Immature natural killer cell (primary cell): ENCODE measurements around the gene NPIPA2. TPM values are rescaled to one million over a fixed set of nuclear protein-coding genes. Genes with fewer than 3 reads are reported as not detected.
"Not testable (repeated sequence)": the region's sequence is repeated elsewhere in the genome, so short reads cannot be mapped to it uniquely, and the experiment has no call there.

Experiments
- DNase-seq, 3 donors: peaks; one replicate each; pipeline ENCODE4 v3.0.0; 2022; ENCODE audit warnings: mixed read lengths in 1 of 3
- H3K27ac Mint-ChIP-seq, 6 donors: one replicate each; pipeline ENCODE4 v1.8.0; 2020; ENCODE audit warnings: mixed read lengths in 6 of 6, mild to moderate bottlenecking in 5 of 6, inconsistent platforms in 4 of 6, moderate library complexity in 3 of 6
- H3K27me3 Mint-ChIP-seq, 3 donors: one replicate each; pipeline ENCODE4 v1.8.0; 2020 to 2021; ENCODE audit warnings: low read depth in 3 of 3, mild to moderate bottlenecking in 3 of 3, mixed read lengths in 3 of 3, moderate library complexity in 3 of 3, inconsistent platforms in 1 of 3
- H3K36me3 Mint-ChIP-seq, 3 donors: one replicate each; pipeline ENCODE4 v1.8.0; 2020; ENCODE audit warnings: mixed read lengths in 3 of 3, inconsistent platforms in 2 of 3, mild to moderate bottlenecking in 2 of 3
- H3K4me1 Mint-ChIP-seq, 2 donors: one replicate each; pipeline ENCODE4 v1.8.0; 2020; ENCODE audit warnings: inconsistent platforms in 2 of 2, mild to moderate bottlenecking in 2 of 2, mixed read lengths in 2 of 2, moderate library complexity in 1 of 2
- H3K4me3 Mint-ChIP-seq, 5 donors: one replicate each; pipeline ENCODE4 v1.8.0; 2020; ENCODE audit warnings: mild to moderate bottlenecking in 5 of 5, mixed read lengths in 5 of 5, inconsistent platforms in 3 of 5, moderate library complexity in 3 of 5
- H3K9me3 Mint-ChIP-seq, 6 donors: one replicate each; pipeline ENCODE4 v1.8.0; 2020; ENCODE audit warnings: mild to moderate bottlenecking in 6 of 6, mixed read lengths in 6 of 6, inconsistent platforms in 4 of 6, moderate library complexity in 3 of 6
- polyA plus RNA-seq, 3 donors: library from polyadenylated mRNA; unstranded; fragments of 300-500 nt; fragmentation: Illumina TruSeq; gene quantifications; one replicate each; pipeline ENCODE4 v1.2.3, GENCODE V29; 2021

NPIPA2 gene
- not detected for polyA plus RNA-seq

DNA sequence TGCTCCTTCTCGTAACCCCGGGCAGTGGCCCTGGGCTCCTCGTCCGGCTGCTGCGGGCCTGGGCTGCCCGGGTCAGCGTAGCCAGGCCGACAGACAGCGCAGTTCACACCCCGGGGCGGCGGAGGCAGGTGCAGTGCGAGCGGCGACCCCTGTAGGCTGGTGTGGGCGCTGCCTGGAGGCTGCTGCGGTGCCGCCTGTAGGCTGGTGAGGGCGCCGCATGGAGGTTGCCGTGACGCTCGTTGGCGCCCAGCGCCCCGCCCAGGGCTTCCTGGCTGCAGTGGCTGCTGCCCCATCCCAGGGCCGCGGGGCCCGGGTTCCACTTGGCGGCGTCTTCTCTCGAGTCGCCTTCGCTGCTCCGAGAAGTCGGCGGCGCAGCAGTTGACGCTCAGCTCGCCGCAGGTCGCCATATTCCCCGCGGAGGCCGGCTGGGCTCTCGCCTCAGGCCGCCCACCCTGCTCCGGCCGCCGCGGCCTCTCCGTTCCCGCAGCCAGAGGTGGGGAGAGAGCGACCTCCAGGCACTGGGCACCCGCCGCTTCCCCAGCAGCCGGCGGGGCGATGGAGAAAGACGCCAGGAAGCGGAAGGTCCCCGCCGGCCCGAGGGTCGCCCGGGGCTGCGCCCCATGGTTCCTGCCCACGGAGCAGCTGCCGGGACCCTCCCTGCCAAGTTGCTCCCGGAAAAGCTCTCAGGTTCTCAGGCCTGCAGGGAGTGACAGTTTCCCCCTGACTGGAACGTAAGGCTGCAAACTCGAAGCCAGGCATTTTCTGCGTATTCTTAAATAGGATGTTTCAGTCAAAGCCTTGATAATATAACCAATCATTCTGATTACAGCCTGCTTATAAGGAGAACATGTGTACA, at the start of gene NPIPA2:
Gene NPIPA2 (plus strand): TSS at position 261 of the 856 bp plus-strand sequence. CDS start 5,533 bp downstream, outside the sequence.
- DNase-seq, H3K27ac Mint-ChIP-seq, H3K4me3 Mint-ChIP-seq, H3K9me3 Mint-ChIP-seq, H3K4me1 Mint-ChIP-seq, H3K27me3 Mint-ChIP-seq, H3K36me3 Mint-ChIP-seq: not testable (repeated sequence)

DNA sequence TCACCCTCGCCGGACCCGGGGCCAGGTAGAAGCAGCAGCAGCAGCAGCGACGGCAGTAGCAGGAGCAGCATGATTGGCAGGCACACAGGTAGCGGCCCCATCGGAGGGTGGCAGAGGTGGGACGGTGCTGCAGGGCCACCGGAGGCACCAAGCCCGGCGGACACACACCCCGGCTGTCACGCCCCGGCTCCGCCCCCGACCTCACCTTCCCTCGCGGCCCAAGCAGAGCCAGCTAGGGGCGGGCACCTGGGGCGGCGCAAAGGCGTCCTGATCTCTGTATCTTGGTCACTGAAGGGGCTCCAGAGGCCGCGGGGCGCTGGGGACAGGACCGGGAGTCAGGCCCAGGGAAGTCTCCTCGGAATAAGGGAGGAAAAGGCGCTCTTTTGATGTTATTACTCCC, 48.2 kb upstream of the NPIPA2 start, which contains the start of gene PLA2G10:
Gene PLA2G10 (minus strand): TSS at position 180 of the 400 bp plus-strand sequence. CDS start 79 bp downstream, at position 101.
- not testable (repeated sequence) for H3K4me3 Mint-ChIP-seq, H3K9me3 Mint-ChIP-seq, H3K36me3 Mint-ChIP-seq, H3K27ac Mint-ChIP-seq, H3K4me1 Mint-ChIP-seq, DNase-seq, H3K27me3 Mint-ChIP-seq

DNA sequence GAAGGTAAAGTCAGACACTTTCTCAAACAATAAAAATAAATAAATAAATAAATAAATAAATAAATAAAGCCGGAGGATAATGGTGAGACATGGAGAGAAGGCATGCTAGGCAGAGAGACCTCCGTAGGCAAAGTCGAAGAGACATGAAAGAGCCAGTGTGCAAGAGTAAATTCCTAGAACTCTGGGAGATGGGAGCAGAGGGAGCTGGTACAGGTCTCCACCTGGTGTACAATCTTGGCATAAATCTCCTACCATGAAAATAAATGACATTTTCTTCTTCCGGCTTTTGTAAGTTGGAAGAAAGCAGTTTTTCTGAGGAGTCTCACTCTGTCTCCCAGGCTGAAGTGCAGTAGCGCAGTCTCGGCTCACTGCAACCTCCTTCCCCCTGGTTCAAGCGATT, 40.5 kb upstream of the NPIPA2 start:
- not testable (repeated sequence) for H3K27me3 Mint-ChIP-seq, H3K36me3 Mint-ChIP-seq, H3K9me3 Mint-ChIP-seq

DNA sequence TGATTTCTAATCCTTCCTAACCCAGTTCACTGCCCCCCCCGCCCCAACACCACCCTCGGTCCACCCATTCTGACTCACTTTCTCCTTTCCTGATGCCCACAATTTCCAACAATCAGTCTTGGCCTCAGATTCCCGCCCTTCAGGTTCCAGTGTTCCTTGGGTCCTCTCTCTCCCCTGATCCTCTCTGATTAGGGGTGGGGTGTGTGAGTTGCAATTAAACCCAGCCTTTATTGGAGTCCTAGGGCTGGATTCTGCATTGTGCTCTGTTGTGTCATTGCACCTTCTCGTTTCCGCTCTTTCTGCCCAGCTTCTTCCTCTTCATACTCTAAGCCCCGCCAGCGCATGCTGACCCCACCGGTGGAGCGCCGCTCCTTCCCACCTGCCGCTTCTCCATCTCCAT, 39.7 kb upstream of the NPIPA2 start:
- not testable (repeated sequence) for H3K27ac Mint-ChIP-seq, H3K36me3 Mint-ChIP-seq, H3K9me3 Mint-ChIP-seq, DNase-seq, H3K4me3 Mint-ChIP-seq, H3K27me3 Mint-ChIP-seq, H3K4me1 Mint-ChIP-seq

More for the DNA sequence above, 40.5 kb upstream of the NPIPA2 start:
- not testable (repeated sequence) for H3K4me3 Mint-ChIP-seq, H3K27ac Mint-ChIP-seq, H3K4me1 Mint-ChIP-seq, DNase-seq

DNA sequence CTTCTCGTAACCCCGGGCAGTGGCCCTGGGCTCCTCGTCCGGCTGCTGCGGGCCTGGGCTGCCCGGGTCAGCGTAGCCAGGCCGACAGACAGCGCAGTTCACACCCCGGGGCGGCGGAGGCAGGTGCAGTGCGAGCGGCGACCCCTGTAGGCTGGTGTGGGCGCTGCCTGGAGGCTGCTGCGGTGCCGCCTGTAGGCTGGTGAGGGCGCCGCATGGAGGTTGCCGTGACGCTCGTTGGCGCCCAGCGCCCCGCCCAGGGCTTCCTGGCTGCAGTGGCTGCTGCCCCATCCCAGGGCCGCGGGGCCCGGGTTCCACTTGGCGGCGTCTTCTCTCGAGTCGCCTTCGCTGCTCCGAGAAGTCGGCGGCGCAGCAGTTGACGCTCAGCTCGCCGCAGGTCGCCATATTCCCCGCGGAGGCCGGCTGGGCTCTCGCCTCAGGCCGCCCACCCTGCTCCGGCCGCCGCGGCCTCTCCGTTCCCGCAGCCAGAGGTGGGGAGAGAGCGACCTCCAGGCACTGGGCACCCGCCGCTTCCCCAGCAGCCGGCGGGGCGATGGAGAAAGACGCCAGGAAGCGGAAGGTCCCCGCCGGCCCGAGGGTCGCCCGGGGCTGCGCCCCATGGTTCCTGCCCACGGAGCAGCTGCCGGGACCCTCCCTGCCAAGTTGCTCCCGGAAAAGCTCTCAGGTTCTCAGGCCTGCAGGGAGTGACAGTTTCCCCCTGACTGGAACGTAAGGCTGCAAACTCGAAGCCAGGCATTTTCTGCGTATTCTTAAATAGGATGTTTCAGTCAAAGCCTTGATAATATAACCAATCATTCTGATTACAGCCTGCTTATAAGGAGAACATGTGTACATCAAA, 38.9 kb upstream of the NPIPA2 start, which contains the start of gene NPIPA3:
Gene NPIPA3 (plus strand): TSS at position 256 of the 856 bp plus-strand sequence. CDS start 5,533 bp downstream, outside the sequence.
- not testable (repeated sequence) for H3K4me1 Mint-ChIP-seq, H3K9me3 Mint-ChIP-seq, H3K27me3 Mint-ChIP-seq, H3K27ac Mint-ChIP-seq, H3K36me3 Mint-ChIP-seq, DNase-seq, H3K4me3 Mint-ChIP-seq

DNA sequence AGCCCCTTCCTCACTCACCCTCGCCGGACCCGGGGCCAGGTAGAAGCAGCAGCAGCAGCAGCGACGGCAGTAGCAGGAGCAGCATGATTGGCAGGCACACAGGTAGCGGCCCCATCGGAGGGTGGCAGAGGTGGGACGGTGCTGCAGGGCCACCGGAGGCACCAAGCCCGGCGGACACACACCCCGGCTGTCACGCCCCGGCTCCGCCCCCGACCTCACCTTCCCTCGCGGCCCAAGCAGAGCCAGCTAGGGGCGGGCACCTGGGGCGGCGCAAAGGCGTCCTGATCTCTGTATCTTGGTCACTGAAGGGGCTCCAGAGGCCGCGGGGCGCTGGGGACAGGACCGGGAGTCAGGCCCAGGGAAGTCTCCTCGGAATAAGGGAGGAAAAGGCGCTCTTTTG, 9.1 kb upstream of the NPIPA2 start:
- not testable (repeated sequence) for H3K36me3 Mint-ChIP-seq, H3K4me1 Mint-ChIP-seq, H3K27ac Mint-ChIP-seq, H3K27me3 Mint-ChIP-seq, H3K9me3 Mint-ChIP-seq, H3K4me3 Mint-ChIP-seq, DNase-seq

DNA sequence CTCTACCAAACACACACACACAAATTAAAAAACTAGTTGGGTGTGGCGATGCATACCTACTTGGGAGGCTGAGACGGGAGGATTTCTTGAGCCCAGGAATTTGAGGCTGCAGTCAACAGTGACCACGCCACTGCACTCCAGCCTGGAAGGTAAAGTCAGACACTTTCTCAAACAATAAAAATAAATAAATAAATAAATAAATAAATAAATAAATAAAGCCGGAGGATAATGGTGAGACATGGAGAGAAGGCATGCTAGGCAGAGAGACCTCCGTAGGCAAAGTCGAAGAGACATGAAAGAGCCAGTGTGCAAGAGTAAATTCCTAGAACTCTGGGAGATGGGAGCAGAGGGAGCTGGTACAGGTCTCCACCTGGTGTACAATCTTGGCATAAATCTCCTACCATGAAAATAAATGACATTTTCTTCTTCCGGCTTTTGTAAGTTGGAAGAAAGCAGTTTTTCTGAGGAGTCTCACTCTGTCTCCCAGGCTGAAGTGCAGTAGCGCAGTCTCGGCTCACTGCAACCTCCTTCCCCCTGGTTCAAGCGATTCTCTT, 1.4 kb upstream of the NPIPA2 start:
- H3K27me3 Mint-ChIP-seq, H3K36me3 Mint-ChIP-seq, H3K4me3 Mint-ChIP-seq, H3K4me1 Mint-ChIP-seq, H3K9me3 Mint-ChIP-seq, H3K27ac Mint-ChIP-seq, DNase-seq: not testable (repeated sequence)

DNA sequence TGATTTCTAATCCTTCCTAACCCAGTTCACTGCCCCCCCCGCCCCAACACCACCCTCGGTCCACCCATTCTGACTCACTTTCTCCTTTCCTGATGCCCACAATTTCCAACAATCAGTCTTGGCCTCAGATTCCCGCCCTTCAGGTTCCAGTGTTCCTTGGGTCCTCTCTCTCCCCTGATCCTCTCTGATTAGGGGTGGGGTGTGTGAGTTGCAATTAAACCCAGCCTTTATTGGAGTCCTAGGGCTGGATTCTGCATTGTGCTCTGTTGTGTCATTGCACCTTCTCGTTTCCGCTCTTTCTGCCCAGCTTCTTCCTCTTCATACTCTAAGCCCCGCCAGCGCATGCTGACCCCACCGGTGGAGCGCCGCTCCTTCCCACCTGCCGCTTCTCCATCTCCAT, 539 bp upstream of the NPIPA2 start:
- not testable (repeated sequence) for H3K4me1 Mint-ChIP-seq, H3K27ac Mint-ChIP-seq, H3K36me3 Mint-ChIP-seq, H3K9me3 Mint-ChIP-seq, H3K27me3 Mint-ChIP-seq, H3K4me3 Mint-ChIP-seq, DNase-seq

DNA sequence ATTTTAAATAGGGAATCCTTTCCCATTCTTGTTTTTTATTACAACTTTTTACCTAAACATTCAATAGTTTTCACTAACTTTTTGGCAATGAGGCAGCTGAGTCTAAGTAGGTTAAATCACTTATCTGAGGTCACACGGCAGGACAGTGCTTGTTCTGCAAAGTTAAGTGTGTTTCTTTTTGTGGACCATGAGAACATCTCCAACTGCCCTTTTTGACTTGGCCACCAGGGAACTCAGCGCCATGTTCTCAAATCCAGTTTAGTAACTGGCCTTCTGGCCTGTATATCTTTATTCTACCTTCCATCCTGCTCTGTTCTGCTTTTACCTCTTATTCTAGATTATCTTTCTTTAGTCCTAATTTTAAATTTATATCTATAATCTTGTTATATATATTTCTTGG, 31.3 kb downstream of the NPIPA2 start:
- not testable (repeated sequence) for DNase-seq, H3K4me3 Mint-ChIP-seq, H3K27ac Mint-ChIP-seq, H3K27me3 Mint-ChIP-seq, H3K4me1 Mint-ChIP-seq, H3K36me3 Mint-ChIP-seq, H3K9me3 Mint-ChIP-seq

DNA sequence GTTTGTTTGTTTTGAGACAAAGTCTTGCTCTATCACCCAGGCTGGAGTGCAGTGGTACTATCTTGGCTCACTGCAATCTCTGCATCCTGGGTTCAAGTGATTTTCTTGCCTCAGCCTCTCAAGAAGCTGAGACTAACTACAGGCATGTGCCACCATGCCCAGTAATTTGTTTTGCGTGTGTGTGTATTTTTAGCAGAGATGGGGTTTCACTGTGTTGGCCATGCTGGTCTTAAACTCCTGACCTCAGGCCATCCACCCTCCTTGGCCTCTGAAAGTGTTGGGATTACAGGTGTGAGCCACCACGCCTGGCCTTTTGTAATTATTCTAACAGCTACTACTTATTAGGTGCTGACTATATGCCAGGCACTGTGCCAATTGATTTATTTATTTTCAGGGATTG, 33.3 kb downstream of the NPIPA2 start:
- not testable (repeated sequence) for H3K4me3 Mint-ChIP-seq, H3K36me3 Mint-ChIP-seq, H3K27ac Mint-ChIP-seq, H3K27me3 Mint-ChIP-seq, H3K4me1 Mint-ChIP-seq, DNase-seq, H3K9me3 Mint-ChIP-seq

DNA sequence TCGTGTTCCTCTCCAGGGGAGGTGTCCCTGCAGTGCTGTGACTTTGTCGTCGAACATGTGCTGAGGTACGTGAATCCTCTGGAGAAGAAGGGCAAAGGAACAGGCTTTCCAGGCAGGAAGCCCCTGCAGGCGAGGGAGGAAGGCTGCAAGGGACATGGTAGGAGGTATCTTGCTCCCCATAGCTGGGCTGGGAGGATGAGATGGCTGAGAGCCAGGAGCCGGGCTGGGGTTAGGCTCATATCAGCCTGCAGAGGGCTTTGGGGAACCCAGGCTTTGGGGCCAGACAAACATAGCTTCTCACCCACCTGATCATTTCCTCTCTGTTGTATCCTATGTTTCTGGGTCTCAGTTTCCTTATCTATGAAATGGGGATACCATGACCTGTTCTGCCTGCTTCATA, 34.4 kb downstream of the NPIPA2 start:
- not testable (repeated sequence) for H3K27ac Mint-ChIP-seq, H3K4me1 Mint-ChIP-seq, DNase-seq

DNA sequence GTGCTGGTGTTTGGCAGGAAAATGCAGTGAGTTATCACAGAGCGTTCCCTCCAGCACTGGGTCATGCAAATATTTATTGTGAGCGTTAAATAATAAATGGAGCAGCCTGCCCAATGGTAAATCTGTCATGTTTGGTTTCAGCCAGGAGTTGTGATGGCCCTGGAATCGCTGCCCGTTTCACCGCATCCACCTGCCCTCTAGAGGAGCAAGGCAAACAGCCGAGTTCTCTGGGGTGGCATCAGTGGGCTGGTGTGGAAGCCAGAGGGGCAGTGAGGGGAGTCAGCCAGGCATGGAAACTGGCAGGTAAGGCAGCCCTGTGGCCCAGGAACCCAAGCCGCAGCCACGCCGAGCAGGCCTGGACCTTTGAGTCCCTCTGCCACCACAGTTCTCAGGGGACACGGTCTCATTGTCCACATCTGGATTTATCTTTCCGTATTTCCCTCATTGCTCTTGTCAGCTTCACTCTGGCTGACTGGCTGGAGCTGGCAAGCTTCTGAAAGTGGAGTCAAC, 37.1 kb downstream of the NPIPA2 start:
- not testable (repeated sequence) for H3K27me3 Mint-ChIP-seq, DNase-seq

More for the DNA sequence above, 34.4 kb downstream of the NPIPA2 start:
- not testable (repeated sequence) for H3K36me3 Mint-ChIP-seq, H3K9me3 Mint-ChIP-seq, H3K4me3 Mint-ChIP-seq, H3K27me3 Mint-ChIP-seq

DNA sequence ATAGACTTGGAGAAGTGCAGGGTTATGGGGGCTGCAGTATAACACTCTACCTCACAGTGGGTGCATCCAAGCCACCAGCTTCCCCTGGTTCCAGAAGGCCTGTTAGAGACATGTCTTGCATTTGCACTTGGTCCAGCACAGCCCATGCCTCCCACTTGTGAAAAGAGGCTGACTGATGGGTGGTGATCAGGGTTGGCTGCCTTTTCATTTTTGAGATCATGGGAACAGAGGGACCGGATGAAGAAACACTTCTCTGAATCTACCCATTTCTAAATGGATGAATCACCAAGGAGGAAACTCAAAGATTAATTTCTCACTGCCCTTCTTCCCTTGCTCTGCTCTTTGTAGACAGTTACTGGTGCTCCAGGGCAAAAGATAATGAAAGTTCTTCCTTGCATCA, 43.8 kb downstream of the NPIPA2 start:
- not testable (repeated sequence) for H3K27ac Mint-ChIP-seq, H3K9me3 Mint-ChIP-seq, H3K27me3 Mint-ChIP-seq, H3K4me3 Mint-ChIP-seq, DNase-seq, H3K36me3 Mint-ChIP-seq, H3K4me1 Mint-ChIP-seq

More for the DNA sequence above, 37.1 kb downstream of the NPIPA2 start:
- H3K27ac Mint-ChIP-seq, H3K9me3 Mint-ChIP-seq, H3K4me3 Mint-ChIP-seq, H3K36me3 Mint-ChIP-seq, H3K4me1 Mint-ChIP-seq: not testable (repeated sequence)

DNA sequence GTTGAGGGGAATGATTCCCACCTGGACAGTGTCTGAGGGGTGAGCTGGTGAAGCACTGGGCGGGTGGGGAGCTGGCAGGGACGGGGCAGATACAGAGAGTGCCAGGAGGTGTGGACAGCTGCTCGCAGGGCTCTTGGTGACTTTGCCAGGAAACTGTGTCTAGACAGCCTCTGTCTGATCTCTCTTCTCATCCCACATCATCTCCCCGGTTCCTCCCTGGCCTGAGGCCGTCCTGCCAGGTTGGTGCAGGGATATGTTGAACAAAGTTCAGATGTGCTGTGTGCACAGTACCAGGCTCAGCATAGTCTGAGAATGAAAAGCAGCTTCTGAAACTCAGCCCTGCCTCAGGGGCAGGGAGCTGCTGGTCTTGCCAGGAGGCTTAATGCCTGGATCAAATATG, 47.2 kb downstream of the NPIPA2 start:
- not testable (repeated sequence) for H3K27me3 Mint-ChIP-seq, DNase-seq, H3K9me3 Mint-ChIP-seq, H3K4me1 Mint-ChIP-seq, H3K27ac Mint-ChIP-seq, H3K36me3 Mint-ChIP-seq, H3K4me3 Mint-ChIP-seq
